SK-N-SH (cell line): Measurements from ENCODE around the gene PRR12. TPM values are rescaled to one million over a fixed set of nuclear protein-coding genes. Genes with fewer than 3 reads are reported as not detected.

Experiments used
- CTCF ChIA-PET: fragments of 300-600, 350-600 bp; formaldehyde crosslinking; extraction: SDS; loops from one replicate; lab custom pipeline; 2021; lab: Yijun Ruan, JAX
- POLR2A ChIA-PET: fragments of 350-600 bp; sonication (Branson Sonifier 250); formaldehyde crosslinking; extraction: SDS; loops from one replicate; lab custom pipeline; 2020; ENCODE audit warnings: antibody characterized with exemption, inconsistent platforms; lab: Yijun Ruan, JAX
- DNase-seq: peaks from one replicate; pipeline ENCODE4 v3.0.0; 2012
- H2AFZ ChIP-seq: fragments of 200-600 bp; sonication (generic); 2 replicates; pipeline ENCODE4 v1.8.1; 2016; ENCODE audit warnings: antibody characterized with exemption, mild to moderate bottlenecking, low read depth
- H3F3A ChIP-seq: fragments of 200-600 bp; sonication (generic); replicated peaks from 2 replicates; pipeline ENCODE3; 2016; ENCODE audit warnings: antibody characterized with exemption, mild to moderate bottlenecking; ENCODE audit not compliant: insufficient read depth
- H3K27ac ChIP-seq, 2 experiments: fragments of 200-500 bp in 1 of 2; fragments of 200-600 bp in 1 of 2; sonication (Bioruptor generic) in 1 of 2; sonication (generic), shearing (Covaris generic) in 1 of 2; 2 replicates each; pipeline versions ENCODE4 v1.5.1 to v1.6.1; 2014 to 2016; ENCODE audit warnings: low read depth in 2 of 2, inconsistent platforms in 1 of 2, low read length in 1 of 2, mild to moderate bottlenecking in 1 of 2, mixed read lengths in 1 of 2
- H3K27me3 ChIP-seq: fragments of 200-600 bp; sonication (generic), shearing (Covaris generic); 2 replicates; pipeline ENCODE4 v1.6.1; 2016; ENCODE audit warnings: mixed run types; ENCODE audit not compliant: insufficient read depth
- H3K36me3 ChIP-seq, 2 experiments: fragments of 200-500 bp in 1 of 2; fragments of 200-600 bp in 1 of 2; sonication (Bioruptor generic) in 1 of 2; sonication (generic) in 1 of 2; replicated peaks in 1 of 2; 2 replicates each; pipeline versions ENCODE3 to v1.5.1; 2014 to 2016; ENCODE audit warnings: low read length in 1 of 2, mild to moderate bottlenecking in 1 of 2; ENCODE audit not compliant: insufficient read depth in 2 of 2, control insufficient read depth in 1 of 2
- H3K4me1 ChIP-seq, 2 experiments: fragments of 200-500 bp in 1 of 2; fragments of 200-600 bp in 1 of 2; sonication (Bioruptor generic) in 1 of 2; sonication (generic), shearing (Covaris generic) in 1 of 2; 2 replicates each; pipeline versions ENCODE4 v1.5.1 to v1.6.1; 2014 to 2016; ENCODE audit warnings: low read depth in 1 of 2, low read length in 1 of 2, mixed run types in 1 of 2; ENCODE audit not compliant: insufficient read depth in 2 of 2, control insufficient read depth in 1 of 2
- H3K4me2 ChIP-seq: fragments of 200-600 bp; sonication (generic), shearing (Covaris generic); 2 replicates; pipeline ENCODE4 v1.6.1; 2017; ENCODE audit warnings: mixed run types
- H3K4me3 ChIP-seq, 2 experiments: fragments of 200-500 bp in 1 of 2; fragments of 200-600 bp in 1 of 2; sonication (Bioruptor generic) in 1 of 2; sonication (generic), shearing (Covaris generic) in 1 of 2; 2 replicates each; pipeline versions ENCODE4 v1.5.1 to v1.8.1; 2014 to 2016; ENCODE audit warnings: low read depth in 2 of 2, inconsistent platforms in 1 of 2, low read length in 1 of 2, mild to moderate bottlenecking in 1 of 2, mixed read lengths in 1 of 2, moderate library complexity in 1 of 2
- H3K79me2 ChIP-seq: fragments of 200-600 bp; sonication (generic); 2 replicates; pipeline ENCODE4 v1.8.1; 2017; ENCODE audit warnings: mild to moderate bottlenecking; ENCODE audit not compliant: insufficient read depth
- H3K9ac ChIP-seq: fragments of 200-600 bp; sonication (generic); 2 replicates; pipeline ENCODE4 v1.6.1; 2017; ENCODE audit warnings: mixed run types
- H3K9me2 ChIP-seq: fragments of 200-600 bp; sonication (generic); 2 replicates; pipeline ENCODE4 v1.6.1; 2017; ENCODE audit warnings: mixed run types
- H3K9me3 ChIP-seq: fragments of 200-600 bp; sonication (generic); 2 replicates; pipeline ENCODE4 v1.6.1; 2017; ENCODE audit warnings: mixed run types, mild to moderate bottlenecking, moderate library complexity
- H4K20me1 ChIP-seq: fragments of 200-600 bp; sonication (generic); 2 replicates; pipeline ENCODE4 v1.6.1; 2017; ENCODE audit warnings: mild to moderate bottlenecking, mixed run types; ENCODE audit not compliant: insufficient read depth
- CHD2 ChIP-seq: fragments of 150-350 bp; IDR thresholded peaks from 2 replicates; pipeline ENCODE4 v1.6.1; 2018; ENCODE audit warnings: low read length; ENCODE audit not compliant: partially characterized antibody
- CTCF ChIP-seq: fragments of 200-600 bp; sonication (generic); IDR thresholded peaks from 2 replicates; pipeline ENCODE4 v1.6.1; 2017; ENCODE audit warnings: antibody characterized with exemption, mild to moderate bottlenecking, moderate library complexity
- EP300 ChIP-seq, 2 experiments: IDR thresholded peaks; 2 replicates each; pipeline versions ENCODE4 v1.4.0 to v1.6.1; 2012; ENCODE audit warnings: borderline replicate concordance in 1 of 2, low read depth in 1 of 2, low read length in 1 of 2
- EZH2phosphoT487 ChIP-seq: fragments of 200-600 bp; sonication (generic); IDR thresholded peaks from 2 replicates; pipeline ENCODE4 v1.6.1; 2017; ENCODE audit warnings: low read depth, mixed run types, mild to moderate bottlenecking, antibody characterized with exemption, moderate library complexity, borderline replicate concordance
- FOSL2 ChIP-seq: IDR thresholded peaks from 2 replicates; pipeline ENCODE4 v1.4.0; 2012; ENCODE audit warnings: low read depth, mild to moderate bottlenecking, moderate library complexity, borderline replicate concordance
- FOXJ3 ChIP-seq: sonication (generic); formaldehyde crosslinking; IDR thresholded peaks from 2 replicates; pipeline ENCODE4 v1.5.1; 2020; ENCODE audit warnings: mild to moderate bottlenecking, missing genetic modification reagents
- GABPA ChIP-seq: IDR thresholded peaks from 2 replicates; pipeline ENCODE4 v1.4.0; 2012; ENCODE audit warnings: low read depth, mild to moderate bottlenecking
- RAD21 ChIP-seq: IDR thresholded peaks from 2 replicates; pipeline ENCODE4 v1.6.1; 2012; ENCODE audit warnings: mild to moderate bottlenecking, low read length
- REST ChIP-seq: IDR thresholded peaks from 2 replicates; pipeline ENCODE4 v1.6.1; 2012; ENCODE audit warnings: mild to moderate bottlenecking, low read depth, low read length, moderate library complexity
- RFX5 ChIP-seq: IDR thresholded peaks from 2 replicates; pipeline ENCODE4 v1.6.1; 2012; ENCODE audit warnings: mild to moderate bottlenecking, improper control_type of control experiment, low read length
- SIN3A ChIP-seq: IDR thresholded peaks from 2 replicates; pipeline ENCODE4 v1.6.1; 2012; ENCODE audit warnings: low read depth, mild to moderate bottlenecking, low read length, moderate library complexity, borderline replicate concordance
- TAF1 ChIP-seq: IDR thresholded peaks from 2 replicates; pipeline ENCODE4 v1.6.1; 2012; ENCODE audit warnings: low read depth, mild to moderate bottlenecking, low read length, moderate library complexity, borderline replicate concordance
- TEAD4 ChIP-seq: IDR thresholded peaks from 2 replicates; pipeline ENCODE4 v1.4.0; 2012; ENCODE audit warnings: mild to moderate bottlenecking, borderline replicate concordance; ENCODE audit not compliant: insufficient read depth
- USF1 ChIP-seq: IDR thresholded peaks from 2 replicates; pipeline ENCODE4 v1.4.0; 2012; ENCODE audit warnings: low read depth, borderline replicate concordance
- USF2 ChIP-seq: fragments of 150-350 bp; IDR thresholded peaks from 2 replicates; pipeline ENCODE4 v1.6.1; 2017; ENCODE audit warnings: antibody characterized with exemption, low read length, low read depth, borderline replicate concordance
- YY1 ChIP-seq: IDR thresholded peaks from 2 replicates; pipeline ENCODE4 v1.4.0; 2012; ENCODE audit warnings: low read depth, mild to moderate bottlenecking
- WGBS: methylation state at CpG from one replicate; pipeline ENCODE4 v1.1.6; 2017; ENCODE audit warnings: low lambda C conversion rate; 5-methylcytosine and 5-hydroxymethylcytosine counted together
- polyA plus RNA-seq, 3 experiments: library from polyadenylated mRNA; depleted of rRNA; stranded (reverse); fragments of >200 nt; gene quantifications; 2 replicates each; pipeline ENCODE4 v1.2.3, GENCODE V29; 2012

The PRR12 gene
- polyA plus RNA-seq, 1 of the 3 experiments (the other 2 are of a cell fraction) = 1.7 TPM

- no peak for TF ChIP-seq SIN3A
- TF ChIP-seq GABPA = no peak
- TF ChIP-seq TAF1 = no peak
- TF ChIP-seq, all 33 proteins: peak for 0
These were observed 37.3 kb upstream of the PRR12 start (continued) for GRCh38 chr19:49553451-49554271.

- Histone ChIP-seq H3K4me1 (no peaks in the 10 kb centered on the region; a peak in 1 of 4 replicates), H3K4me2 (no peak overlapping the region), H3K79me2 (no peaks in the 10 kb centered on the region), H3K4me3 (no peak overlapping the region), H3K27ac (no peak overlapping the region), H3K36me3 (peaks cover 18 to 35% of the 10 kb centered on the region in 2 experiments), H3K9me2 (no peaks in the 10 kb centered on the region), H3K27me3 (no peaks in the 10 kb centered on the region), H4K20me1 (no peaks in the 10 kb centered on the region), H3K9me3 (no peaks in the 10 kb centered on the region), H3K9ac (no peak overlapping the region), H2AFZ (no peak overlapping the region), H3F3A (peaks cover 4% of the 10 kb centered on the region)
- no peak for TF ChIP-seq EZH2phosphoT487
- no peak for TF ChIP-seq EP300 (IDR thresholded peaks at IDR 0.05; ENCODE audit: borderline replicate concordance in 1 of 2, low read depth in 1 of 2, low read length in 1 of 2)
- no peak for TF ChIP-seq FOSL2
- no peak for TF ChIP-seq RAD21
- no peak for TF ChIP-seq USF2
- no peak for TF ChIP-seq CHD2
- no peak for TF ChIP-seq USF1
- no peak for TF ChIP-seq FOXJ3 (CRISPR knock-in tag)
- TF ChIP-seq CTCF = no peak
- TF ChIP-seq TEAD4 = no peak
- no peak for TF ChIP-seq REST
- TF ChIP-seq YY1 = no peak
- TF ChIP-seq RFX5 = no peak
- POLR2A ChIA-PET = no interaction called here
- CTCF ChIA-PET = interaction anchor here (0.6 to 1.6 kb wide), 2 partner anchors 16 to 1376 kb away, joined by 3 to 4 read pairs; no protein-coding TSS in a partner anchor
- 95% methylated on average over 17 of the region's 17 CpGs for WGBS
- DNase-seq = no peak
These were observed 36.2 kb upstream of the PRR12 start for GRCh38 chr19:49554701-49555181.
